CD4-positive, alpha-beta T cell treated with Interleukin-2 at 100 ng/mL for 4 hours (primary cell): ENCODE data around the gene FGF18.

Source experiments
- DNase-seq: peaks from one replicate; pipeline ENCODE4 v3.0.0-alpha.2; 2020; ENCODE audit warnings: low spot score

Gene FGF18

GRCh38 chr5:171442287-171443042 is 23.0 kb downstream of the FGF18 start:
- no peak for DNase-seq

DNA sequence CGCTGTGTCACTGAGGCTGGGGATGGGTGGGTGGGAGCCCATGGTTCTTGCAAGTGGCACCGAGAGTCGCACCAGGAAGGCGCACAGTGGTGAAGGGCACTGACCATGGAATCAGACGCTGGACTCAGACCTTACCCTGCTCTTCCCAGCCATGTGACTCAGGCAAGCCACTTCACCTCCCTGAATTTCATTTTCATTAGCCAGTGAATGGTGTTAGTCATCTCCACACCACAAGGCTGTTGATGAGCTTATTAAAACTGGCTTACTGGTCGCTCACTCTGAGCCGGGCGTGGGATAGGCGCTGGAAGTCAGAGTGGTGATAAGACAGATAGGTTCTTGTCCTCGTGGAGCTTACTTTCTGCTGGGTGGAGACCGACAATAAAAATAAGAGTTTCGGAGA is 25.1 kb downstream of the FGF18 start:
- DNase-seq: no peak

- no peak for DNase-seq
These were observed 26.4 kb downstream of the FGF18 start for GRCh38 chr5:171445644-171446516.

DNA sequence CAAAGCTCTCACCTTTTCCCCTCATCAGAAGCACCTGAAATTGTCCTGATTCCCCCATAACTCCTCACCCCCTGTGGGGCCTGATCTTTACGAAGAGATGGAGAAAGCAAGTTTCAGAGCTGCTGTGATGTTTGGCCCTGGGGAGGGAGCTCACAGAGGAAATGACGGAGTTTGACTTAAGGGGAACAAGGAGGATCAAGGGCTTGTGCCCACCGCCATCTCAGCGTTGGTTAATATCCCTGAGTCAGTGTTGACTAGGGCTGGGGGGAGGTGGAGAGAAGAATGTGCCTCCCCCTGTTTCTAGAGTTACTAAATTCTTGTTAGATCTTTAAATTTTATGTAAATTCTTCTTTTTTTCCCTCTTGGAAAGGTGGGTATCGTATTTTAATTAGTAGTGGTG is 27.8 kb downstream of the FGF18 start:
- DNase-seq: no peak

DNA sequence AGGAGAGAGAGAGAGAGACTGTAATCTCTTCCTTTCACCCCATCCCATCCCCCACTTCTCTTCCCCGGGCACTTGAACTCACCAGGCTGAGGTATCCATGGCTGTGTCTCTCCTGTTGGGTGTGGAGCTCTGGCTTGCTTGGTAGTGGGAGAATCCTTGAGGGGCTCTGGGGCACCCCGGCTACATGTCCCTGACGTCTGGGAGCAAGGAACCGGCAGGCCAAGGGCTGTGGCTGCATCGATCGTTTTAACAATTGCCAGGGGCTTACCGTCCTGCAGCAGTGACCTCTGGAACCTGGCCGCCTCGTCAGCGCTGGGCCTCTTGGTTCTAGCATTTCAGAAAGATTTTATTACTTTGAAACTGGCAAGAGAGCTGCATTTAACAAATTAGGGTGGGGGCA is 30.0 kb downstream of the FGF18 start:
- no peak for DNase-seq

DNA sequence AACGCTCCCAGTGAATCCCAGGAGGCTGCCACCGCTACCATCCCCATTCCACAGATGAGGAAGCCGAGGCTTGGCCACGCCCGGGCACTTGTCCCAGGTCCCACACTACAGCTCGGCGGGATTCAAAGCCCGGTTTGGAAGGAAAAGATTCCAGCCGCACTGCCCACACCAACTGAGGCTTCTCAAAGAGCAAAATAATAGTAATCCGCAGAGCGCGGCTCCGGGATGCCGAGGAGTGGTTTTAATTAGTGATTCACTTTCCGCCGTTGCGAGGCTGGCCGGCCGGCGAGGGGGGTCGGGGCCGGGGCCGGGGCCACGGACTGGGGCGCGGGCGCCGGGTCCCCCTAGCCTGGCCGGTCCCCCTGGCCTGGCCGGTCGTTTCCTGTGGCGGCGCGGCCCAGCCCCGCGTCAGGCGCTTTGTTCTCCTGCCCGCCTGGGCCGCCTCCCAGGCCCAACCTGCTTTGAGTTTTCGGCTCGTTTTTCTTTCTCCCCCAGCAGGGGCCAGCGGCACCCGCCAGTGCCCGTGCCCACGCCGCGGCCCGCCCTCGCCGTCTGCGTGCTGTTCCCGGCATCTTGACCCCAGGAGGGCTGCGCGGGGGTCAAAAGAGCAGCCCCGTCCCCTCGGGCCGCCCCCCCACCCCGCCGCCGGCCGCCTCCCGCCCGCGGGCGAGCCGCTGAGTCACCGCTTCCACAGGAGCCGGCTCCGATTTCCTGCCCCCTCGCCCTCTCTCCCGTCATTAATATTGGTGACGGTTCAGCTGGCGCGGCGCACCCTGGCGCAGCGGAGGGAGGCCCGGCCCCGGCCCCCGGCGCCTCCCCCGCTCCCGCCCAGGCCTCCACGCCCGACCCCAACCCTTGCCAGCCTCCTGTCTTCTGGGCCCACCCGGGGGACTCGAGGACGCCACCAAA is 31.2 kb downstream of the FGF18 start:
- DNase-seq: no peak

GRCh38 chr5:171451421-171451820 is 32.0 kb downstream of the FGF18 start:
- no peak for DNase-seq

- no peak for DNase-seq
These were observed 33.7 kb downstream of the FGF18 start for GRCh38 chr5:171453056-171453725.

GRCh38 chr5:171453988-171454387 is 34.5 kb downstream of the FGF18 start:
- DNase-seq: no peak

GRCh38 chr5:171454549-171454948 is 35.1 kb downstream of the FGF18 start:
- no peak for DNase-seq

DNA sequence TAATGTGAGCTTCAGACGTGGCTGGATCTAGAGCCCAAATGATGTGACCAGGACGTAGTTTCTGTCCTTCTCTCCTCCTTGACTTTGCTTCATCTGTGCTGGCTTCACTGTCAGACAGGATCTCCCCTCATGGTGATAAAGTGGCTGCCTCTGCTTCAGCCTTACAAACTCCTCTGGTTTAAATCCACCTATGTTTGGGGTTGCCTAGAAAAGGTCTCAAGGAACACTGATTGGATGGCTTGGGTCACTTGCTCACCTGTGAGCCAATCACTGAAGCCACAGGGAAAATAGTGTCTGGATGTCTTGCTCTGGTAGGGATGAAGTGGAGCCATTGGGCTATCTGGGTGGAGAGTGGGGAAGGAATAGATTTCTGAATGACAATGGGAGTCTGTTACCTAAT is 36.1 kb downstream of the FGF18 start:
- DNase-seq: no peak

DNA sequence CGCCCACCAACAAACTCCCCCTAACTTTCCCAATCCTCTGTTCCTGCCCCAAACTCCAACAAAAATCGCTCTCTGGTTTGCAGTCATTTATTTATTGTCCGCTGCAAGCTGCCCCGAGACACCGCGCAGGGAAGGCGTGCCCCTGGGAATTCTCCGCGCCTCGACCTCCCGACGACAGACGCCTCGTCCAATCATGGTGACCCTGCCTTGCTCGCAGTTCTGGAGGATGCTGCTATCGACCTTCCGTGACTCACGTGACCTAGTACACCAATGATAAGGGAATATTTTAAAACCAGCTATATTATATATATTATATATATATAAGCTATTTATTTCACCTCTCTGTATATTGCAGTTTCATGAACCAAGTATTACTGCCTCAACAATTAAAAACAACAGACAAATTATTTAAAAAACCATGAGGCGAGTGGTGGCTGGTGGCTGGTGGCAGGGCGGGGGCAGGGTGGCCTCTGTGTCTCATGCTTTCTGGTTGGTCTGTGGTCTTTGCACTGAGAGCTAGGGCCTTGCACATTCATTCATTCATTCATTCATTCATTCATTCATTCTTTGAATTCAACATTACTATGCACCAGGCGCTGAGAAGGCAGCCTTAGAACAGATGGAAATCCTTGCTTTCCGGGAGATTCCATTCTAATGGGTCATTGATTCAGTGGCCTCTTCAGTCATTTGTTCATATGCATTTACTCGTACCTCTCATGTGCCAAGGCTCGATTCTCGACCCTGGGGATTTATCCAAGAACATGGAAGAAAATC is 37.9 kb downstream of the FGF18 start:
- no peak for DNase-seq

DNA sequence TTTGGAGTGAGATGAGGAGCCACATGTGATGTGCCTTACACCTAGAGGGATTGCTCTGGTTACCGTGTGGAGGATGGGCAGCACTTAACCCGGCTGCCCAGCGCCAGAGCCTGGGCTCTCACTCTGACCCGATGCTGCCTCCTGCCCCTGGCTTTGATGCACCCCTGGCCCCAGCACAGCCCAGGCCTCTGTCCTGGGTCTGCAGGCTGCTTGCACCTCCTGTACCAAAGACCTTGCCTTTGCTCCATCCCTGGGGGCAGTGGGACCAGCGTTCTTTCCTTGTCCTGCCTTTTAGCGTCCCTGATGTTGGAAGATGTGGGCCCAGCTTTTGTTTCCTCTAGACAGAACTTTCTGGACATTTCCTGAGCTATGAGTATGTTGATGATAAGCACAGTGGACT is 40.4 kb downstream of the FGF18 start:
- no peak for DNase-seq

- no peak for DNase-seq
These were observed 42.9 kb downstream of the FGF18 start for GRCh38 chr5:171462136-171462927.

GRCh38 chr5:171462928-171463861 is 43.7 kb downstream of the FGF18 start:
- no peak for DNase-seq

DNA sequence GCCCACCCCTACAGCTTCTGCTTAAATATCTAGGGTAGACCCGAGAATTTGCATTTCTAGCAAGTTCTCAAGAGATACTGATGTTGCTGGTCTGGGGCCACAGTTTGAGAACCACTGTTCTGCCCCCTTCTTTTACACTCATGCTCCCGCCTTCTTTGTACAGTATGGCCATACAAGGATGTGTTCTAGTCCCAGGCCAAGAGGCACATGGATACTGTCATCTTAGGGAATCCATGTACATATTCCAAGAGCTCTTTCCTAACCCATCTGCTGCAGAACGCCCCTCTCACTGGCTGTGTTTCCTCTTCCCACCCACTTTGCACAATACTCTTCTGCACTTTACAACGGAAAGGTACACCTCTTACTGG is 44.4 kb downstream of the FGF18 start:
- DNase-seq: no peak

DNA sequence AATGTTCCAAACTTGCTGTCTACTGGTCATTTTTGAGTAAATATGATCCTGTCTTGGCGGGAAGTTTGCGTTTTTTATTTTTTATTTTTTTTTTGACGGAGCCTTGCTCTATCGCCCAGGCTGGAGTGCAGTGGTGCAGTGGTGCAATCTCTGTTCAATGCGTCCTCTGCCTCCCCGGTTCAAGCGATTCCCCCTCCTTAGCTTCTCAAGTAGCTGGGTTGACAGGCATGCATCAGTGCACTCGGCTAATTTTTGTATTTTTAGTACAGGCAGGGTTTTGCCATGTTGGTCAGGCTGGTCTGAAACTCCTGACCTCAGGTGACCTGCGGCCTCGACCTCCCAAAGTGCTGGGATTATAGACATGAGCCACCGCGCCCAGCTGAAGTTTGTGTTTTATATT is 45.4 kb downstream of the FGF18 start:
- DNase-seq: no peak

GRCh38 chr5:171467107-171467506 is 47.7 kb downstream of the FGF18 start:
- DNase-seq: no peak

DNA sequence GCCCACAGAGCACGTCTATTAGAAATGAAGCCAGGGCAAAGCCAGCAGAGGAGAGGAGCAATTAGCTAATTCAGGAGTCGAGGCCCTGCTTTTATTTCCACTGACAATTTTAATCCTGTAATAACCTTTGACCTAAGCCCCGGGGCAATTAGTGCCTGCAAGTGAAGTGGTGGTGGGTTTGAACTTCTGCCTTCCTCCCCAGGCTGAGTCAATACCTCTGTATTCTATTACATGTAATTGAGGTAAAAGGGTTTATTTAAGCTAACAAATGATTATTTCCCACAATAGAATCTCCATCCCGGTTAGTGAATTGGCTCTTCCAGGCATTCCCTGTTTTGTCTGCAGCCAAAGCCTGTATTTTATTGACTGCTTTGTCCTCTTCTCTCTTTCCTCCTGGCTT is 49.9 kb downstream of the FGF18 start:
- DNase-seq: no peak
